ENCODE measurements around the gene ZFTA.

GRCh38 chr11:63769042-63769713 lies 603 bp upstream of the ZFTA start:
- TF ChIP-seq, protein P1, sequence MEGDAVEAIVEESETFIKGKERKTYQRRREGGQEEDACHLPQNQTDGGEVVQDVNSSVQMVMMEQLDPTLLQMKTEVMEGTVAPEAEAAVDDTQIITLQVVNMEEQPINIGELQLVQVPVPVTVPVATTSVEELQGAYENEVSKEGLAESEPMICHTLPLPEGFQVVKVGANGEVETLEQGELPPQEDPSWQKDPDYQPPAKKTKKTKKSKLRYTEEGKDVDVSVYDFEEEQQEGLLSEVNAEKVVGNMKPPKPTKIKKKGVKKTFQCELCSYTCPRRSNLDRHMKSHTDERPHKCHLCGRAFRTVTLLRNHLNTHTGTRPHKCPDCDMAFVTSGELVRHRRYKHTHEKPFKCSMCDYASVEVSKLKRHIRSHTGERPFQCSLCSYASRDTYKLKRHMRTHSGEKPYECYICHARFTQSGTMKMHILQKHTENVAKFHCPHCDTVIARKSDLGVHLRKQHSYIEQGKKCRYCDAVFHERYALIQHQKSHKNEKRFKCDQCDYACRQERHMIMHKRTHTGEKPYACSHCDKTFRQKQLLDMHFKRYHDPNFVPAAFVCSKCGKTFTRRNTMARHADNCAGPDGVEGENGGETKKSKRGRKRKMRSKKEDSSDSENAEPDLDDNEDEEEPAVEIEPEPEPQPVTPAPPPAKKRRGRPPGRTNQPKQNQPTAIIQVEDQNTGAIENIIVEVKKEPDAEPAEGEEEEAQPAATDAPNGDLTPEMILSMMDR (IDR thresholded peaks at IDR 0.05 in 8 of 11, conservative IDR thresholded peaks at IDR 0.05 in 3 of 11) = no peak
- TF ChIP-seq POLR2AphosphoS5 (IDR thresholded peaks at IDR 0.05) (peak in 2 of 3 donors; percentile 18 to 47), POLR2A (IDR thresholded peaks at IDR 0.05) (no peak)

Measured in spleen (tissue), 7 donors.